ENCODE measurements around the gene IGIP. TPM values are rescaled to one million over a fixed set of nuclear protein-coding genes. Genes with fewer than 3 reads are reported as not detected.
A peak's percentile ranks its signal among the peaks of the same experiment; 100 is the strongest.
"Not testable (repeated sequence)": the region's sequence is repeated elsewhere in the genome, so short reads cannot be mapped to it uniquely, and the experiment has no call there.

IGIP gene
- total RNA-seq, 1 experiment from 2014 or later = 2.5 TPM

GRCh38 chr5:140153905-140154304 lies 28.2 kb downstream of the IGIP start:
- H3K27ac ChIP-seq (ENCODE audit: low read depth, low read length, poor library complexity, severe bottlenecking) = no peak overlapping the region
- no peaks in the 10 kb centered on the region for H3K36me3 ChIP-seq (ENCODE audit: insufficient read depth, low read length, poor library complexity, severe bottlenecking)
- no peak for DNase-seq (ENCODE audit: low spot score)
- no TSS peak for BruUV-seq (replicated peaks)
- ChIA-PET POLR2A (ENCODE audit: low non-redundant PET) (no interaction called here), CTCF (interaction anchor here (0.6 to 1.8 kb wide), 2 partner anchors 10 to 81 kb away, joined by 3 to 4 read pairs; no protein-coding TSS in a partner anchor)
- no peak overlapping the region for H3K4me3 ChIP-seq (ENCODE audit: low read depth, low read length, poor library complexity, severe bottlenecking)
- intact Hi-C loops (cut with micrococcal nuclease; ENCODE audit: unreplicated experiment) = loop anchor here (10.0 kb wide), 1 partner anchor 189 kb away; no protein-coding TSS in a partner anchor
- H3K27me3 ChIP-seq (replicated peaks; ENCODE audit: insufficient read depth, low read depth, low read length, poor library complexity) = no peaks in the 10 kb centered on the region
- peaks cover 6% of the 10 kb centered on the region for H3K4me1 ChIP-seq (ENCODE audit: insufficient read depth, low read length, poor library complexity, severe bottlenecking)
- TF ChIP-seq CTCF (conservative IDR thresholded peaks at IDR 0.05; ENCODE audit: low read depth, low read length) (no peak), EZH2 (IDR thresholded peaks at IDR 0.05; ENCODE audit: borderline replicate concordance, low read depth, low read length, poor library complexity, severe bottlenecking) (no peak)
- no peaks in the 10 kb centered on the region for H3K9me3 ChIP-seq (ENCODE audit: low read depth, low read length, poor library complexity, severe bottlenecking)

- H3K36me3 ChIP-seq (ENCODE audit: insufficient read depth, low read length, poor library complexity, severe bottlenecking); BruUV-seq (replicated peaks); DNase-seq (ENCODE audit: low spot score); H3K4me1 ChIP-seq (ENCODE audit: insufficient read depth, low read length, poor library complexity, severe bottlenecking); H3K9me3 ChIP-seq (ENCODE audit: low read depth, low read length, poor library complexity, severe bottlenecking); H3K4me3 ChIP-seq (ENCODE audit: low read depth, low read length, poor library complexity, severe bottlenecking); H3K27me3 ChIP-seq (replicated peaks; ENCODE audit: insufficient read depth, low read depth, low read length, poor library complexity); H3K27ac ChIP-seq (ENCODE audit: low read depth, low read length, poor library complexity, severe bottlenecking): not testable (repeated sequence)
- POLR2A ChIA-PET (ENCODE audit: low non-redundant PET) = interaction anchor here (0.7 kb wide), 1 partner anchor 119 kb away, joined by 3 read pairs; no protein-coding TSS in a partner anchor
- CTCF ChIA-PET = interaction anchor here (1.8 kb wide), 1 partner anchor 11 kb away, joined by 3 read pairs; no protein-coding TSS in a partner anchor
- intact Hi-C loops (cut with micrococcal nuclease; ENCODE audit: unreplicated experiment) = loop anchor here (10.0 kb wide), 1 partner anchor 190 kb away; no protein-coding TSS in a partner anchor
Measured at GRCh38 chr5:140154710-140155381, 29.1 kb downstream of the IGIP start.

GRCh38 chr5:140157032-140157781 lies 31.5 kb downstream of the IGIP start:
- TF ChIP-seq EZH2 (IDR thresholded peaks at IDR 0.05; ENCODE audit: borderline replicate concordance, low read depth, low read length, poor library complexity, severe bottlenecking) = no peak
- peak; percentile 95 for TF ChIP-seq CTCF (conservative IDR thresholded peaks at IDR 0.05; ENCODE audit: low read depth, low read length)

More at GRCh38 chr5:140157032-140157781, 31.5 kb downstream of the IGIP start:
- Histone ChIP-seq H3K27ac (ENCODE audit: low read depth, low read length, poor library complexity, severe bottlenecking) (no peak overlapping the region), H3K27me3 (replicated peaks; ENCODE audit: insufficient read depth, low read depth, low read length, poor library complexity) (no peaks in the 10 kb centered on the region), H3K36me3 (ENCODE audit: insufficient read depth, low read length, poor library complexity, severe bottlenecking) (no peaks in the 10 kb centered on the region), H3K4me3 (ENCODE audit: low read depth, low read length, poor library complexity, severe bottlenecking) (peak overlapping the region; percentile 33), H3K4me1 (ENCODE audit: insufficient read depth, low read length, poor library complexity, severe bottlenecking) (peaks cover 6% of the 10 kb centered on the region), H3K9me3 (ENCODE audit: low read depth, low read length, poor library complexity, severe bottlenecking) (no peaks in the 10 kb centered on the region)
- ChIA-PET POLR2A (ENCODE audit: low non-redundant PET) (no interaction called here), CTCF (interaction anchor here (0.7 to 1.0 kb wide), 3 partner anchors 60 to 1783 kb away, joined by 3 to 7 read pairs (median 5); no protein-coding TSS in a partner anchor)
- peak; percentile 92 for DNase-seq (ENCODE audit: low spot score)
- intact Hi-C loops (cut with micrococcal nuclease; ENCODE audit: unreplicated experiment) = loop anchor here (1.0 to 10.0 kb wide), 3 partner anchors 84 to 370 kb away; no protein-coding TSS in a partner anchor
- no TSS peak for BruUV-seq (replicated peaks)
